IPS-18c (cell line): ENCODE results near the gene HERC6.
"Not testable (repeated sequence)": the region's sequence is repeated elsewhere in the genome, so short reads cannot be mapped to it uniquely, and the experiment has no call there.

Source experiments
- H3K4me3 ChIP-seq: 2 replicates; pipeline ENCODE4 v1.7.0; 2013; ENCODE audit warnings: low read depth, mild to moderate bottlenecking, low read length, moderate library complexity; ENCODE audit not compliant: insufficient read depth
- H3K9me3 ChIP-seq: one replicate; pipeline ENCODE4 v1.6.1; 2013; ENCODE audit warnings: mild to moderate bottlenecking, low read length, moderate library complexity; ENCODE audit not compliant: control insufficient read depth, insufficient read depth

Gene HERC6

GRCh38 chr4:88367826-88368225 is 10.8 kb upstream of the HERC6 start:
- H3K4me3 ChIP-seq, result no peak overlapping the region
- H3K9me3 ChIP-seq, result no peaks in the 10 kb centered on the region

DNA sequence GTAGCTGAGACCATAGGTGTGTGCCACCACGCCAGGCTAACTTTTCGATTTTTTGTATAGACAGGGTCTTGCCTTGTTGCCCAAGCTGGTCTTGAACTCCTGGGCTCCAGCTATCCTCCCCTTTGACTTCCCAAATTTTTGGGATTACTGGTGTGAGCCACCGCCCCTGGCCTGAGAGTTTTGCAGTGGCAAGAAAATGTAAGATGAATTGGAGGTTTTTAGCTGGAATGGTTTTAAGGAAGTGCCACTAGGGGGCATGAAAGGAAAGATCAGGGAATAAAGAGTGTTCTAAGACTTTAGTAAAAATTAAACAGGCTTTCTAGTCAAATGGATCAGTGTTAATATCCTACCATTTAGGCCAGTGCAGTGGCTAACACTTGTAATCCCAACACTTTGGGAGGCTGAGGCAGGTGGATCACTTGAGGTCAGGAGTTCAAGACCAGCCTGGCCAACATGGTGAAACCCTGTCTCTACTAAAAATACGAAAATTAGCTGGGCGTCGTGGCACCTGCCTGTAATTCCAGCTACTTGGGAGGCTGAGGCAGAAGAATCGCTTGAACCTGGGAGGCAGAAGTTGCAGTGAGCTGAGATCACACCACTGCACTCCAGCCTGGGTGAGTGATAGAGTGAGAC is 9.4 kb upstream of the HERC6 start:
- not testable (repeated sequence) for H3K4me3 ChIP-seq, H3K9me3 ChIP-seq

DNA sequence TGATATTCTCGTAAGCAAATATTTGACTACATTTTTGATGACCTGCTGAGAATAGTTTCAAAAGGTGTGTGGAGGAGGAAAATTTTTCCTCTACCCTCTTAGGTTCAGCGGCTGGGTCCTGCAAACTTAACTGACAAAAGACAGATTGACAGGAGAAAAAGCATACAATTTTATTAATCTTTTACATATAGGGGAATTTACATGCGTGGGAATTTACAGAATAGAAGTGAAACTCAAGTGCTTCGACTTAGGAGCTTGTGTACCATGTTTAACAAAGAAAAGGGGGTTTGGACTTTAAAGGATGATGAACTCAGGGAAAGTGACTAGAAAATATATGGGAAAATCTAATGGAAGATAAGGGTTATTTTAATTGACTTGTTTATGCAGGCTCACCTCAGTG is 2.5 kb downstream of the HERC6 start:
- no peak overlapping the region for H3K4me3 ChIP-seq
- H3K9me3 ChIP-seq, result no peaks in the 10 kb centered on the region

- H3K9me3 ChIP-seq, result no peaks in the 10 kb centered on the region
- no peak overlapping the region for H3K4me3 ChIP-seq
Observed at GRCh38 chr4:88382621-88383020, 4.0 kb downstream of the HERC6 start.

DNA sequence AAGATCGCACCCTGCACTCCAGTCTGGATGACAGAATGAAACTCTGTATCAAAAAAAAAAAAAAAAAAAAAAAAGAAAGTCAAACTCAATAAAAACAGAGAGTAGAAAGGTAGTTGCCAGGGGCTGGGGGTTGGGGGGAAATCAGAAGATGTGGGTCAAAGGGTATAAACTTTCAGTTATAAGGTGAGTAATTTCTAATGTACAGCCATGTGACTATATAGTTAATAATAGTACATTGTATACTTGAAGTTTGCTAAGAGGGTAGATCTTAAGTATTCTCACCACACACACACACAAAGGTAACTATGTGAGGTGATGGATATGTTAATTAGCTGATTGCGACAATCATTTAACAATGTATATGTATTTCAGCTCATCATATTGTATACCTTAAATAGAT is 11.5 kb downstream of the HERC6 start:
- H3K9me3 ChIP-seq, result no peaks in the 10 kb centered on the region
- no peak overlapping the region for H3K4me3 ChIP-seq

- H3K4me3 ChIP-seq, result no peak overlapping the region
- H3K9me3 ChIP-seq, result no peaks in the 10 kb centered on the region
Observed at GRCh38 chr4:88391703-88392102, 13.1 kb downstream of the HERC6 start.

DNA sequence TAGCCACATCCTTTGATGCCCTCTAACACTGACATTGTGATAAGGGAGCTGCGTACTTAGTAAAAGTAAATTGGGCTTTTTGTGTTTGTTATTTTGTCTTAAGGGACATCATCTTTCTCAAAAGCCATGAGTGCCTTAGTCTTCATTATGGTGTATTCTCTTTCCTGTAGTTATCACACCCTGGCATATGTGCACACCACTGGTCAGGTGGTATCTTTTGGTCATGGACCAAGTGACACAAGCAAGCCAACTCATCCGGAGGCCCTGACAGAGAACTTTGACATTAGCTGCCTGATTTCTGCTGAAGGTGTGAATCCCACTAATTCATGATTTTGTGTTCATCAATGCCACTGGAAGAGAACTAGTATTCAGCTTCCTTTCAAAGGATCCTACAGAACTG is 18.0 kb downstream of the HERC6 start:
- no peak overlapping the region for H3K4me3 ChIP-seq

DNA sequence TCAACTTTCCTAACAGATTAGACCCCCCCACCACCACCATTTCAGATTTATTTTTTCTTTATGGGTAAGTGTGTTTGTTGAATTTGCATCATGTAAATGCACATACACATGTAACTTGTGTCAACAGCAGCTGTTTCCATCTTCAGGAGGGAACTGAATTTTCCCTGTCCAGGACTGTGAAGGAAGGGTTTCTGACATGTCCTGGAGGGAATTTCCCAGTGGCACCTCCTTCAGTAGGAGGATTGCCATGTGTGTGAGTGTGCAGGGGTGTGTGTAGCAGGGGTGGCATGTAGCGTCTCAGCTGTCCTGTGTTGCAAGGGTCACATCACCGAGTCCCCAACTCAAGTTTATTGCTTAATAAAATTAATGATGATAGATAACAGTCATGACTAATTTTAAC is 19.7 kb downstream of the HERC6 start:
- Histone ChIP-seq H3K9me3 (no peaks in the 10 kb centered on the region), H3K4me3 (no peak overlapping the region)

More for the DNA sequence above, 18.0 kb downstream of the HERC6 start:
- H3K9me3 ChIP-seq, result no peaks in the 10 kb centered on the region

- H3K4me3 ChIP-seq, result no peak overlapping the region
- no peaks in the 10 kb centered on the region for H3K9me3 ChIP-seq
Observed at GRCh38 chr4:88409206-88409605, 30.6 kb downstream of the HERC6 start.

DNA sequence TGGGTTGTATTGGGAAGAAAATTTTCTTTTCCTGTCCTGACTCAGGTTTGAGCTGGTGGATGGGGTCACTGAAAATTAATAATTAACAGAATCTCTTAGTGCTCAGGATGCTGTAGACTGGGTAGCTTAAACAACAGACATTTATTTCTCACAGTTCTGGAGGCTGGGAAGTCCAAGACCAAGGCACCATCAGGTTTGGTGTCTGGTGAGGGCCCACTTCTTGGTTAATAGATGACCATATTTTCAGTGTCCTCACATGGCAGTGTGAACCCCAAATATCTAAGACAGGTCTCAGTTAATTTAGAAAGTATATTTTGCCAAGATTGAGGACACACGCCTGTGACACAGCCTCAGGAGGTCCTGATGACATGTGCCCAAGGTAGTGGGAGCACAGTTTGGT is 31.1 kb downstream of the HERC6 start:
- Histone ChIP-seq H3K9me3 (no peaks in the 10 kb centered on the region), H3K4me3 (no peak overlapping the region)

DNA sequence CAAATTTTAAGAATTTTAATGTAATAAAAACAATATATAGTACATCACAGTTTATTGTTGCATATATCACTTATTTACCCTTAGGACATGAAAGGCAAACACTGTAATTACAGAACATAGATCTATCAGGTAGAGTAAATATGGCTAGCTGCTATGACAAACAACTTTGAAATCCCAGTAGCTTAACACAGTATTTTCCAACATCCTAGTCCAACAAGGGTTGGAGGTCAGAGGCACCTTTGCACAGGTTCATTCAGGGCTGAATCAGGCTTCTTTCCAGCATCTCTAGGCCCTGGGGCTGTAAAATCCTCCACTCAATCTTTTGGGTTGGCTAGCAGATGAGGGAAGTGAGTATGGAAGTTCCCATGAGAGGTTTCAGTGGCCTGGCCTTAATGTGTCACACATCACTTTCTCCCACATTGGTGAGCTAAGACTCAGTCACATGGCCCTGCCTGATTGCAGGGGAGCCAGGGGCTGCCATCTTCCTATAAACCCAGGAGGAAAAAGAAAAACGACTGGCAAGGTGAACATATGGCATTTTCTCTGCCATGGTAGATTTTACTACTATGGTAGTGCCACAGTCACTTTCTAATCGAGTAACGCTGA is 32.9 kb downstream of the HERC6 start:
- no peak overlapping the region for H3K4me3 ChIP-seq
- no peaks in the 10 kb centered on the region for H3K9me3 ChIP-seq

- no peaks in the 10 kb centered on the region for H3K9me3 ChIP-seq
Observed at GRCh38 chr4:88413801-88414200, 35.1 kb downstream of the HERC6 start.

DNA sequence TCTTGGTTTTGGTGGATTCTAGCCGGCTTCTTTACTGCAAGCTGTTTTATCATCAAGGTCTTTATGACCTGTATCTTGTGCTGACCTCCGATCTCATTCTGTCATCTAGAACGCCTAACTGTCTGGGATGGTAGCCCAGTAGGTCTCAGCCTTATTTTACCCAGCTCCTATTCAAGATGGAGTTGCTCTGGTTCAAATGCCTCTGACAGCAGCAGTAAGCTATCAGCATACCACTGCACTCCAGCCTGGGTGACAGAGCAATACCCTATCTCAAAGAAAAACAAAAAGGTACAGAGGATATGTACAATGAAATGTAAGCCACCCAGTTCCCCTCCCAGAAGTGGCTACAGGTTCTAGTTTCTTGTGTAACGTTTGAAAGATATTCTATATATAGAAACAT is 36.1 kb downstream of the HERC6 start:
- Histone ChIP-seq H3K9me3 (no peaks in the 10 kb centered on the region), H3K4me3 (no peak overlapping the region)

More at GRCh38 chr4:88413801-88414200, 35.1 kb downstream of the HERC6 start:
- H3K4me3 ChIP-seq, result no peak overlapping the region

DNA sequence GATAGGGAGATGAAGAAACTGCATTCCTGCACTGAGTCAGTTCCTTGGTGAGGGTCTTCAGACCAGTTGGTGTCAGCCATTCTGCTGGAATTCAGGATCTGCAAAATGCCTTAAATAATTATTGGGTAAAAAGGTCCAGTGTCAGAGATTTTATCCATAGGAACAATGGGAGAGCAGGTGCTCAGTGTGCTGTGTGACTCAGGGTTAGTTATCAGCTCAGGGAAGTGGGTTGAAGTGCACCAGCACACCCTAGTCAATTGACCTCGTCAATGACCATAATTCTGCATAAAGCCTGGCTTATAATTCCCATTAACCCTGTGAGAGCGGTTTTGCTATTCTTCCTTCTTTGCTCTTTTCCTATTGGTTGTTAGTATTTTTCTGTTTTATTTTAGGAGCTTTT is 37.3 kb downstream of the HERC6 start:
- no peaks in the 10 kb centered on the region for H3K9me3 ChIP-seq
- H3K4me3 ChIP-seq, result no peak overlapping the region

- peaks cover 2% of the 10 kb centered on the region for H3K9me3 ChIP-seq
- H3K4me3 ChIP-seq, result no peak overlapping the region
Observed at GRCh38 chr4:88418411-88418810, 39.8 kb downstream of the HERC6 start.

GRCh38 chr4:88419874-88420273 is 41.2 kb downstream of the HERC6 start:
- no peak overlapping the region for H3K4me3 ChIP-seq
- peaks cover 2% of the 10 kb centered on the region for H3K9me3 ChIP-seq

- Histone ChIP-seq H3K9me3 (peaks cover 2% of the 10 kb centered on the region), H3K4me3 (no peak overlapping the region)
Observed at GRCh38 chr4:88420844-88421243, 42.2 kb downstream of the HERC6 start.

GRCh38 chr4:88422403-88422802 is 43.8 kb downstream of the HERC6 start:
- Histone ChIP-seq H3K4me3 (no peak overlapping the region), H3K9me3 (peaks cover 2% of the 10 kb centered on the region)

DNA sequence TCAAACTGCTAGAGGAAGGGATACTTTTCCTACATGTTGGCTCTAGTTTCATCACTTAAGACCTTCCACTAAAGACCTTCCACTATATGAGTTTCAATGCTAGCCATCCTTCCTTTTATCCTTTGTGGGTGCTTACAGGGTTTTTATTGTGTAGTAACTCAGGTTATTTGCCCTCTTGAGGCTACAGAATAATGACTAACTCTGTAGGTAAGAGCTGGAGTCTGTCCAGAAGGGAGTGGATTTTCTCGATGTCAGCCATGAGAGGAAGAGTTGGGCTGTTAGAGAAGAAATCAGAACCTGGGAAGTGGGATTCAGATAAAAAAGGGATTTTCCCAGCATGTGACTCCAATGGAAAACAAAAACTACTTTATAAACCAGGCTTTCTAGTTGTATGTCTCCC is 50.7 kb downstream of the HERC6 start:
- Histone ChIP-seq H3K4me3 (no peak overlapping the region), H3K9me3 (no peaks in the 10 kb centered on the region)
